NB4 (cell line): Measurements from ENCODE around the gene RGS10.

Source experiments
- CTCF ChIP-seq: IDR thresholded peaks from one replicate; pipeline ENCODE4 v1.5.1; 2012; ENCODE audit warnings: low read depth, low read length
- POLR2A ChIP-seq: IDR thresholded peaks from 2 replicates; pipeline ENCODE4 v1.6.1; 2011; ENCODE audit warnings: mild to moderate bottlenecking; ENCODE audit not compliant: insufficient read length; ENCODE audit errors: extremely low read depth

- TF ChIP-seq CTCF (no peak), POLR2A (no peak)
Measured at GRCh38 chr10:119546009-119546408, 3.5 kb upstream of the RGS10 start.
